Loucy (cell line): ENCODE data around the gene WFDC2.

Experiments used
- CTCF ChIP-seq: fragments of 200-600 bp; sonication (generic); conservative IDR thresholded peaks from 2 replicates; pipeline ENCODE4 v1.5.1; 2014; ENCODE audit warnings: mild to moderate bottlenecking, antibody characterized with exemption, low read length
- EZH2phosphoT487 ChIP-seq: fragments of 200-600 bp; IDR thresholded peaks from 2 replicates; pipeline ENCODE4 v1.6.1; 2018; ENCODE audit warnings: antibody characterized with exemption, mild to moderate bottlenecking, moderate library complexity, borderline replicate concordance

- TF ChIP-seq CTCF (no peak), EZH2phosphoT487 (no peak)
Observed at GRCh38 chr20:45441746-45442145, 27.8 kb upstream of the WFDC2 start.
